GM19035 (cell line): ENCODE results near the gene PRUNE2.
"Not testable (repeated sequence)": the region's sequence is repeated elsewhere in the genome, so short reads cannot be mapped to it uniquely, and the experiment has no call there.

Experiments used
- ATAC-seq: cut with Tn5 transposase; IDR thresholded peaks from one replicate; pipeline ENCODE4 v1.9.1; 2021; ENCODE audit not compliant: unreplicated experiment

PRUNE2 gene

GRCh38 chr9:76876098-76876497 is 29.8 kb downstream of the PRUNE2 start:
- ATAC-seq, result no peak

GRCh38 chr9:76873821-76874220 is 32.1 kb downstream of the PRUNE2 start:
- no peak for ATAC-seq

GRCh38 chr9:76873056-76873792 is 32.7 kb downstream of the PRUNE2 start:
- ATAC-seq, result no peak

- ATAC-seq, result no peak
Observed at GRCh38 chr9:76868897-76869296, 37.0 kb downstream of the PRUNE2 start.

DNA sequence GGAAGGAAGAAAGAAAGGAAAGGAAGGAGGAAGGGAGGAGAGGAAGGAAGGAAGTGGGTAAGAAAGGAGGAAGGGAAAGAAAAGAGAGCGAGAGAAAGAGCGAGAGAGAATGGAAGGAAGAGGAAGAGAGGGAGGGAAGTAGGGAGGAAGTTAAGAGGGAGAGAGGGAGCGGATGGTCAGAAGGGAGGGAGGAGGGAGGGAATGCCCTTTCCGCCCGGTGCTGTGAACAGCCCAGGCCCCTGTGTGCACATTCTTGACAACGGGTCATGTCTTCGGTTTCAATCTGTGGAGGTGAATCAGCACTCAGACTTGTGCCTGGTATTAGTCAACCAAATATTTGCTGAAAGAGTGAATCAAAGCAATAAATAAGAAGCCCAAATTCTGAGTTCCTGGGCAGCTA is 39.2 kb downstream of the PRUNE2 start:
- ATAC-seq, result no peak

GRCh38 chr9:76863832-76864231 is 42.1 kb downstream of the PRUNE2 start:
- ATAC-seq, result no peak

DNA sequence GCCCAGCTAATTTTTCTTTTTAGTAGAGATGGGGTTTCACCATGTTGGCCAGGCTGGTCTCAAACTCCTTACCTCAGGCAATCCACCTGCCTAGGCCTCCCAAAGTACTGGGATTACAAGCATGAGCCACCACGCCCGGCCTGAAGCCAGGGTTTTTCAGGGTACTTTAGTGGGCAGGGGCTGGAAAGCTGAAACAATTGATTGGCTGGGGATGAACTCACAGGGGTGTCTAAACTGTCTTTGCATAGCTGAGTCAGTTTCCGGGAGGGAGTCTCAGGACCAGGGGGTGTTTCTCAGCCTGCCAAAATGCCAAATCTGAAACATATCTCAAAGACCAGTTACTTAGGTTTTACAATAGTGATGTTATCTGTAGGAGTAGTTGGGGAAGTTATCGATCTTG is 46.1 kb downstream of the PRUNE2 start:
- ATAC-seq, result no peak

DNA sequence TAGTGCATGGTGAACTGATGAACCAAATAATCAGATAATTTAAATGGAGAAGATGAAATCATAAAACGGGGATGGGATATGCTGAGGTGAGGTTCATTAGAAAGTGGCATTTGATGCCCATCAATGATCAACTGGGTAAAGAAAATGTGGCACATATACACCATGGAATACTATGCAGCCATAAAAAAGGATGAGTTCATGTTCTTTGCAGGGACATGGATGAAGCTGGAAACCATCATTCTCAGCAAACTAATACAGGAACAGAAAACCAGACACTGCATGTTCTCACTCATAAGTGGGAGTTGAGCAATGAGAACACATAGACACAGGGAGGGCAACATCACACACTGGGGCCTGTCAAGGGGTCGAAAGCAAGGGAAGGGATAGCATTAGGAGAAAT is 47.7 kb downstream of the PRUNE2 start:
- ATAC-seq, result not testable (repeated sequence)

DNA sequence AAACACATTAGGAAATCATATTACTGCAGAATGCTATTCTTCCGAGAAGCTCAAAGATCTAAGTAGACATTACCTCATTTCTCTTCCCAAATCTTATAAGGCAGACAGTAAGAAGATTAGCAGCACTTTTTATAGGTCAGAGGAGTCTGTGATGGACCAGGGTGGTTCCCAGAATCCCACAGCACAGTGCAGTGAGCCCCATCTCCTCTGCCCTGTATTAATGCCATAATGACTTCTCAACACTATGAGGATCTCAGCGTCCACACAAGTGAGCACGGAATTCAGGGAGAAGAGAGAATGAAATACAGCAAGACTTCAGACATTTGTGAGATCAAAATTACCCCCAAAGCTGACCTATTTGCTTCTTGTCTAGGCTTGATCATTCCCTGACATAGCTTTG is 49.9 kb downstream of the PRUNE2 start:
- ATAC-seq, result no peak

- no peak for ATAC-seq
Observed at GRCh38 chr9:76855015-76855414, 50.9 kb downstream of the PRUNE2 start.

DNA sequence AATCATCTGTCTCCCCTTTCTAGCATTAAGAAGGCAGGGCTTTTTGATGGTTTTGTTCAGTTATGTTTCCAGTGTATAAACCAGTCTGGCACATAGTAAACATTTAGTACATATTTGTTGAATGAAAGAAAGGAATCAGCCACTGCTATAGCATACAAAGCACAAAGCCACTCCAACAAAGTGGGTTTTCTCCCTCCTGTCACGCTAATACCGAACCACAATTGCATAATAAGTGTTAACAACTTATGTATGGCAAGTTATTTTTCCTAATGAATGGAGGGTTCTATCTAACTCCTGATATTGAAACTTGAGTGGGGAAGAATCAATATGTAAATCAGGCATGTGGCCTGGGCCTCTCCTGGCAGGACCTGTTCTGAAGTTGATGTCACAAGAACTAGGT is 53.9 kb downstream of the PRUNE2 start:
- no peak for ATAC-seq

DNA sequence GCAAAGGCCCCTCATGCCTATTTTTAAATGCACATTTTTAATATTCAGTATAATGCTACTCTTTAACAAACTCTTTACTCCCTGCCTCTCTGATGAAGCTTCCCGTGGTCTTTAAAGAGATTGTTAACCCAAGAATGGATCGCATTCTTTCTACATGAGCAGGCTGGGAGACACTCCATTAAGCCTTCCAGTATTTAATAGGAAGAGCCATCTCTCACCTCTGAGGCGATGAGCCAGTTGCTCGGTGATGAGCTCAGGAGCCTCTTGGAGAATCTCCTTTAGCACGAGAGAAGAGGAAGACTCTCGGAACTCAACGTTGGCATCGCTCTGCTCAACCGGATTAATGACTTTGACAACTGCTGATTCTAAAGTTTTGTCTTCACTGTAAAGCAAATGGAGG is 59.6 kb downstream of the PRUNE2 start:
- ATAC-seq, result no peak

DNA sequence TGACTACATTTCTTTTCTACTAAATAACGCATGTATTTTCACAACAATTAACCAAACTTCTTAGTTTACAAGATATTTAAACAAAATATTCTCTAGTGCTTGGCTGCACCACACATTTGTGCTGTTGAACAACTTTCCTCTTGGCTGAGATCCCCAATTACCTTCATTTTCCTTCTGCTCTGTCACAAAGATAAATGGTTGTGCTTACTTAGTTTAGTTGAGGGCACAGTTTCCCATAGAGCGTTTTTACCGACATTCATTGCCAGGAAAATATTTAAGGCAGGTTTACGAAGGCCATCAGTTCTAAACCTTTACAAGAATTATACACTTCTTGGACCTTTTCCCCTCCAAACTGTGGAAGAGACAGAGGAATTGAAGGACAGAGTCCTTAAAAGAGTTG is 60.7 kb downstream of the PRUNE2 start:
- ATAC-seq, result no peak

- no peak for ATAC-seq
Observed at GRCh38 chr9:76835571-76836283, 70.2 kb downstream of the PRUNE2 start.

DNA sequence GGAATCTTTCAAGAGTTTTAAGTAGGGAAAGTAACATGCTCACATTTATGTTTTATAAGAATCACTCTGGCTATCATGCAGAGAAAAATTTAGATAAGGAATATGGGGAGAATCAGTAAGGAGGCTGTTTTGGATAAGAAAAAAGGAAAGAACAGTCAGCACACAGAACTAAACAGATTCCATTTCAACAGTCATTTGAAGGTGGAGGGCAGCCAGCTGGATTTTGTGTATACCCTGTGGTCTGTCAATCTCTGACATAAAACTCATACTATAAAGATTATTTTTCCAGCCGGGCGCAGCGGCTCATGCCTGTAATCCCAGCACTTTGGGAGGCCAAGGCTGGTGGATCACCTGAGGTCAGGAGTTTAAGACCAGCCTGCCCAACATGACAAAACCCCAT is 77.5 kb downstream of the PRUNE2 start:
- no peak for ATAC-seq

DNA sequence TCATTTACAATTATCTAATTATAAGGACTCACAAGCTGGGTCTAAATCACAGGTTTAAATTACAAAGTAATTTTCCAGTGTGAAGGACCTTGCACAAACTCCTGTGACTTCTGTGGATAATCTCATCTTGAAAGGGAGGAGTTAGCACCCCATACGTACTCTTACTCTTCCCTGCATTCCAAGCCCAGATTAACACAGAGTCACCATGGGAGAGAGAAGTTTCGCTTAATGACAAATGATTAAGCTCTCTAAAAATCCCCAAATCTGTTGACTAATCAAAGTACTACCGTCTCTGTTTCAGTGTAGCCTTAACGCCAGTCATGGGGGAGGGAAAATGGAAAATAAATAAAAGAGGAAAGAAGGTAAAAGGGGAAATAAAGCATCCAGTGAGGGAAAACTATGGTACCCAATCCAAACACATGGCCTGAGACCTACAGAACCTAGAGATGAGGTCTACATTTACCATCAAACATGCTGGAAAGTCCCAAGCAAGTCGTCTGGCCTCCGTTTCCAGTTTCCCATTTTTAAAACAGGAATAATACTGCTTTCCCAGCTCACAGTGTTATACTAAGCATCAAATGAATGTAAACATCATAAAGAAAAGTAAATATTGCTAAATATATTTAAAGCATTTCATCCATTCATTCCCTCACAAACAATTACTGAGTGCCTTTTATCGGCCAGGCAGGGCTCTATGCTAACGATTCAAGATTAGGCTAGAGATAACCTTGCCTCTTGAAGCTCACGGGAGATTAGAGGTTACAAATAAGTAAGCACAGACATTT is 78.4 kb downstream of the PRUNE2 start:
- ATAC-seq, result no peak

GRCh38 chr9:76820431-76820830 is 85.5 kb downstream of the PRUNE2 start:
- ATAC-seq, result no peak

DNA sequence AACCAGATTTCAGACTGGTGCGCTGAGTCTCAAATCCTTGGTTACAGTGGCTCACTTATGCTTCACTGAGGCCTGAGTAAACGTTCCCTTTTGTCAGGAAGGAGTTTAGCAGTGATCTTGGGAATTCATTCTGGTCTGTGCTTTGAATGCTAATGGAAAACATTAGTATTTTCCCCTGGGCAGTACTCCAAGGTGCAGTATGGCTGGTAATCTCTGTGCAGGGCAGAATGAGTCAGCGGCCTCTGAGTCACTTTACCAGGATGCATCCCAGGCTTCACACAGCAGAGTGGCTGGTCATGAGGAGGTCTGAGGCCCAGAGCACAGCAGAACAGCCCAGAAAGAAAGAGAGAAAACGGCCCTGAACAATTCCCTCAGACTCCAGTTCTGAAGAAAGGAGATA is 87.6 kb downstream of the PRUNE2 start:
- ATAC-seq, result no peak

DNA sequence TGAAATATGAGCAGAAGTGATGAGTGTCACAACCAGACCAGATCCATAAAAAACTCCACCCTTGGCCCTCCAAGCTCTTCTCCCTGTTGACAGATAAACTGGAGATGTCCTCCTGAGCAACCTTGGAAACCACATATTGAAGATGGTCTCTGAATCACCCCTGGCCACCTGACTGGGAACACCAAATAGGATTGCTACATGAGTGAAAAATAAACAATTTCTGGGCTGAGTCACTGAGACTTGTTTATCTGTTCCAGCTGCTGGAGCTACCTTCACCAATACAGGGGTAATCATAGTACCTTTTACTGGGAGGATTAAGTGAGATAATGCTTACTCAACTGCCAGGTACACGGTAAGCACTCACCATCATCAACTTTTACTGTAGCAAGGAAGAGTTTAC is 88.4 kb downstream of the PRUNE2 start:
- ATAC-seq, result no peak

DNA sequence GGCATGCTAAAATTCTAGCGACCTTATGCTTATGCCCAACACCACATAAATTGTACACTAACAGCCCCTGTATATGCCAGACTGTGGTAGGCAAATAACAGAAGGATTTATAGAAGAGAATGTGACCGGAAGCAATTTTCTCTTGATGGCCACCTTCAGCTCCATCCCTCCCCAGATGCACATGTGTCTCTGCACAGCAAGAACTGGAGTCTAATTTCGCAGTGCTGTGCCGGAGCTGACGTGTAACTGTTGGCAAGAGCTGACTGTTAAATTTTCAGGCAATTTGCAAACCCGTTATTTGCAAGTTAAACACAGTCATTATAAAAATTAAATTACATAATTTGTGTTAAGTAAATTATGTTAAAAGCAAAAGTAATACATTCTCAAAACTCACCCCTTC is 93.3 kb downstream of the PRUNE2 start:
- ATAC-seq, result no peak

GRCh38 chr9:76810377-76810957 is 95.4 kb downstream of the PRUNE2 start:
- peak; percentile 86 for ATAC-seq

DNA sequence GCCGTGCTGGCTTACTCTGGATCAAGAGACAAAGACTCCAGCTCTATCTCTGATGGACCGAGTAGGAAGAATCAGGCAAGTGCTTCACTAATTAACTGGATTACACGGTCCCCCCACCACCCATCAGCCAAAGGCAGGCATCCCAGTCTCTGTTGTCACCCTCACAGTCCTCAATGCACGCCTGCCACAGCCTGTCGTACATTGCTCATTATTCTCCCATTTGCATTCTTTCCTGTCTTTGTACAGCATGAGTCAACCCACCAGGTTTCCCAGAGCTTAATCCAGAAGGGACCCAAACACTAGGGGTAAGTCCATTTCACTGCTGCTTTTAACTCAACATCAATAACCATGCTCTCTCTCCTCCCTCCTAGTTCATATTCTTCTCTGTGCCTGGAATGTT is 97.3 kb downstream of the PRUNE2 start:
- no peak for ATAC-seq
